Right ventricle myocardium superior (tissue), 1 donor: Measurements from ENCODE around the gene EVA1C. TPM values are rescaled to one million over a fixed set of nuclear protein-coding genes. Genes with fewer than 3 reads are reported as not detected.
"Not testable (repeated sequence)": the region's sequence is repeated elsewhere in the genome, so short reads cannot be mapped to it uniquely, and the experiment has no call there.

Source experiments
- ATAC-seq: fragments of 200-7000 bp; cut with Tn5 transposase; one replicate; pipeline ENCODE4 v1.9.1; 2020; ENCODE audit warnings: mild to moderate bottlenecking; ENCODE audit not compliant: poor library complexity
- DNase-seq: peaks from one replicate; pipeline ENCODE4 v3.0.0-alpha.2; 2020
- intact Hi-C: fragments of 100-400 bp; cut with DNase I; formaldehyde crosslinking; loops from one replicate; pipeline ENCODE4 v1.11.2; 2022
- long read RNA-seq: library from polyadenylated mRNA; unstranded; transcript quantifications from one replicate; pipeline ENCODE4 v2.0.0, GENCODE V29; 2021
- total RNA-seq: library from RNA; stranded (reverse); fragmentation: NEBNext Ultra II Directional; extraction: Animal tissue kit (Norgen Biotek cat#: 25700); gene quantifications from one replicate; pipeline ENCODE4 v1.2.1, GENCODE V29; 2021
- donor health status: DM: no; HTN: yes; CAD: no; lungs with severe emphysema.

The EVA1C gene, protein sequence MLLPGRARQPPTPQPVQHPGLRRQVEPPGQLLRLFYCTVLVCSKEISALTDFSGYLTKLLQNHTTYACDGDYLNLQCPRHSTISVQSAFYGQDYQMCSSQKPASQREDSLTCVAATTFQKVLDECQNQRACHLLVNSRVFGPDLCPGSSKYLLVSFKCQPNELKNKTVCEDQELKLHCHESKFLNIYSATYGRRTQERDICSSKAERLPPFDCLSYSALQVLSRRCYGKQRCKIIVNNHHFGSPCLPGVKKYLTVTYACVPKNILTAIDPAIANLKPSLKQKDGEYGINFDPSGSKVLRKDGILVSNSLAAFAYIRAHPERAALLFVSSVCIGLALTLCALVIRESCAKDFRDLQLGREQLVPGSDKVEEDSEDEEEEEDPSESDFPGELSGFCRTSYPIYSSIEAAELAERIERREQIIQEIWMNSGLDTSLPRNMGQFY
- 12.9 TPM for total RNA-seq
- long read RNA-seq, transcript EVA1C-201 (8 exons, 1,998 nt): major isoform, 12 of 36 reads
- long read RNA-seq, partial matches to known transcripts: 1 of 36 reads
- long read RNA-seq, other reads (novel, unspliced or antisense): 19 of 36 reads

DNA sequence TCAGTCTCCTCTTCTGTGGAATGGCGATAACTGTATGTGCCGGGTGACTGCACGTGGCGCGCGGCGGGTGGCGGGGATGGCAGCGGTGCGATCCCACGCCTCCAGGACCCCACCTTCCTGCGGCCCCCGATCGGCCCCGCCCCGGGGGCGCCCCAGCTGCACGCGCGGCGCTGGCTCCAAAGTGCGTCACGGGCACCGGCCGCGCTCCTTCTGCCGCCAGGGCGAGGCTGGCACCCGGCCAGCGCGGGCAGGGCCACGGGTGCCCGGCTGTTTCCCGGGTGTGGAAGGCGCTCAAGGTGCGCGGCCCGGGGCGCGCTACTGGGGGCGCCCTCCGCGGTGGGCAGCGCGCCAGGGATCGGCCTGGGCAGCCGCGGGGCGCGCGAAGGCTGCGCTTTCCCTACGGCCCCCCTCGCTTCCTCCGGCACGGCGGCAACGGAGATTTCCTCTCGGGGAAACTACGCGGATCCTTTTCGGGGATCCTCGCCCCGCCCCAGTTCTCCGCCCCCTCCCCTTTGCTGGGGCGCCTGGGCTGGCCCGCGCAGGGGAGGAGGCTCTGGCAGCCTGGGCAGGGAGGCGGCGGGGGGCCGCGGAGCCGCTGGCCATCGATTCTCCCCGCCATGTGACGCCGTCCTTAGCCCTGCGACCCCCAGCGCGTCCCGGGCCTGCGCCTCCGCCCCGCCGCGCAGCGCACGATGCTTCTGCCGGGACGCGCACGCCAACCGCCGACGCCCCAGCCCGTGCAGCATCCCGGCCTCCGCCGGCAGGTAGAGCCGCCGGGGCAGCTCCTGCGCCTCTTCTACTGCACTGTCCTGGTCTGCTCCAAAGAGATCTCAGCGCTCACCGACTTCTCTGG, at the start of gene EVA1C:
TSS of gene EVA1C (plus strand) at position 545 of the 853 bp plus-strand sequence. CDS start at position 693, 148 bp downstream.
- ATAC-seq (peak; percentile 77), DNase-seq (peak; percentile 84)
- intact Hi-C loops: no loop called here

DNA sequence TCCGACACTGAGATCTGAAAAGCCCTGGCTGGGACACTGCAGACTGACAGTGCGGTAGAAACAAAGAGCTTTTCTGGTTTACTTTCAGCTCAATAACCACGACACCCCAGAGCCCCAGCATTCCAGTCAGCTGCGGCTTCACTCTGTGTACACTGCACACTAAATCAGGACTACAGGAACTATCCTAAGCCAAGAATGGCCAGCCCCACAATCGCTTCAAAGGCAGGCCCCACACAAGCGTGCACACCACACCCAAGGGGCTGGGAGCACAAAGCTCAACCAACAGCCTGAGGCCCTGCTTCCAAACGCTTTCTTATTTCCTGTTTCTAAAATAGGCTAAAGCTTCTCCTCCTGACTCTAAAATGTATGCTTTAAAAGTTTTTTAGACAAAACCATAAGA, 48.1 kb upstream of the EVA1C start:
- ATAC-seq: peak; percentile 40
- no peak for DNase-seq
- intact Hi-C loops: no loop called here

DNA sequence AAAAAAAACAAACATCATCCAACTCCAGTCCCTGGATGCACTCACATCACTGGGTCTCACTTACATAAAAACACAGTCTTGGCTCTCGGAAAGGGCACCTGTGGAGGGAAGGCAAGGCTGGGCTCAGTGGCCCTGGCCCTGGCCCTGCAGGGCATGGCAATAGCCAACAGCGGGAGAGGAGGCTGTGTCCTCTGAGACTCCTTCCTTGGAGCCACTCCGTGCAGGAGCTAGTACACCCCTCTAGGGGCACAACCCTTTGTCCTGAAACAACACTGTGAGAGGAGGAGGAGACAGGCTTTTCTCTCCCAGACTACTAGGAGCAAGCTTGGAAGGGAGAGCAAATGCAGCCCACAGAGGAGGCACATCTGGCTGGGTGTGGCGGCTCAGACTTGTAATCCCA, 47.7 kb upstream of the EVA1C start:
- DNase-seq (no peak), ATAC-seq (no peak)
- intact Hi-C loops: no loop called here

DNA sequence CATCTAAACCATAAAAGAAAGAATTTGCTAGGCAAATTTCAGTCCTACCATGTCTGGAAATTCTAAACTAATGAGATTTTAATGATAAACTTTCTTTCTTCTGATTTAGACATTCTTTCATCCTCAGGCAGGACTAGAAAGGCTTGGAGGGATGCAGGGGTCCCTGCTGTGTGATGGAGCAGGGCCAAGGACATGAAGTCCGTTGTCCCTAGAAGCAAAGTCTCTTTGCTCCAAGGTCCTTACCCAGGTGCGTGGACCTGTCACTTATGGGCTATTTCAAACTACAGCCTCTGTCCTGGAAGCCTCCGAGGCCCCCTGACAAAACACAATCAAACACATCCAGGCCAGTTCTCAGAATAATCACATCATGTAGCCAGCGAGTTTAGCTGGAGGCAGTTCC, 46.3 kb upstream of the EVA1C start:
- intact Hi-C loops: no loop called here
- ATAC-seq: no peak
- no peak for DNase-seq

DNA sequence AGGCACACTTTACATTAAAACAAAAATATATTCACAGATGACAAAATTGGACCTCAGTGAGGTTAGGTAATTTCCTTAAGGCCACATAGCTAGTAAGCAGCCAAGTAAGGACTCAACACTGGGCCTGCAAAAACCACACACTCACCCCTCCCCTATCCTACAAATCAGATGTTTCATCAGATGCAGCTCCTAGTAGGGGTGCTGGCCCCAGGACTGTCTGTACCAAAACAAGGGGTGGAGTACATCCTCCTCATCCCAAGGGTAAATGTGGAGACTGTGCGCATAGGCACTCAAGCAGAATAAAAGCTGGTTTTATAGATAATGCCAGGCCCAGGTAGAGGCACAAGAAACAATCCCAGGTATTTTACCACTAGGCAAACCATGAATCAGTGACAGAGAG, 45.3 kb upstream of the EVA1C start:
- ATAC-seq: no peak
- intact Hi-C loops: no loop called here
- no peak for DNase-seq

DNA sequence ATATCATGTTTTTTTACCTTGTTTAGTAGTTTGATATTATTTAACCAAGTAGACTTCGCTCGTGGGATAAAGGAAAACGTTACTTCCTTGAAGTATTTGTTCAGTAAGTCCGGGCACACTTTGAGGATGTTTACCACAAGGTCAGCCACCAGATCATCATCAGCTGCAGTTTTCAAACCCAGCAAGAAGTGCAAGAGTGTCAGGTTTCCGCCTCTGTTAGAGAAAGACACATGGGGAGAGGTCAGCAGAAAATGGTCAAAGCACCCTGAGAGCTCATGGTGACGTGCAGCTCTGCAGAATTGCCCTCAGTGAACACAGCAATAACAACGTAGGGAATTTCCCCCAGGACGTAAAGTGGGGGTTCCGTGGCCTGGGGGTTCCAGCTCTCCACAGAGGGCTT, 44.1 kb upstream of the EVA1C start:
- DNase-seq: no peak
- ATAC-seq: no peak
- intact Hi-C loops: no loop called here

DNA sequence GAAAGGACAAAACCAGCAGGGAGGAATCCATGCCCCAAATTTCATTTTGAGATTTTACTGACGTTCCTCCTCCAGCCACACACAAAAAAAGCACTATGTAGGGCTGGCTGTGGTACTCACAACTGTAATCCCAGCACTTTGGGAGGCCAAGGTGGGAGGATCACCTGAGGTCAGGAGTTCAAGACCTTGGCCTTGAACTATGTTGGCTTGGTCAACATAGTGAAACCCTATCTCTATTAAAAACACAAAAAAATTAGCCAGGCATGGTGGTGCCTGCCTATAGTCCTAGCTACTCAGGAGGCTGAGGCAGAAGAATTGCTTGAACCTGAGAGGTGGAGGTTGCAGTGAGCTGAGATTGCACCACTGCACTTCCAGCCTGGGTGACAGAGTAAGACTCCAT, 43.5 kb upstream of the EVA1C start:
- ATAC-seq, DNase-seq, intact Hi-C loops: not testable (repeated sequence)

DNA sequence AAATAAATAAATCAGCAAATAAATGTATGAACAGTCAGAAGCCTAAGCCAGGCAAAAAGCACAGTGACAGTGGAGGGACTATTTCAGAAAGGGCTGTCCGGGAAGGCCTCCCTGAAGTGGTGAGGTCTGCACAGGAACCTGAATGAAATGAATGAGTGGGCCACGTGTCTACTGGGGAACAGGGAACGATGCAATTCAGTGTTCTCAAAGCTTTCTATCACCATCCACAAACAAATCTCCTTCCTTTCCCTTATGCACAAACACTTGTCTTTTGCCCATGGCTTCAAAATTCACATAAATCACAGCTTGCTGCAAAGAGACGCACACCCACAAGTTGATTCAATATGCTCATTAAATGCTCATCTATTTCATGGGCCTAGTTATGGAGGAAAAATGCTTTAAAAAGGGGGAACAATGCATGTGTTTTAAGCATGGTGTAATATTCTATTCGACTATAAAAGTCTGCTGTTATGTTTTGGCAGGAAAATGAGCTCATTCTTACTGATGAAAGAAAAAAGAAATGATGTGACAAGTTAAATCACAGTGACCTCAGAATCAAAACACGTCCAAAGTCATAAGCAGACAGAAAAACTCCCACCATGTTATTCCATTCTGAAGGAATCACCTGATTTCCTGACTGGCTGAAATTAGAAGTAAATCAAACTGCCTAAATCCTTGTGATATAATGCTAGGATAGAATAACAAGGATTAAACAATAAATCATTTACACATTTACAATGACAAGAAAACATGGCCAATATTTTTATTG, 41.3 kb upstream of the EVA1C start:
- DNase-seq (no peak), ATAC-seq (no peak)
- intact Hi-C loops: no loop called here

DNA sequence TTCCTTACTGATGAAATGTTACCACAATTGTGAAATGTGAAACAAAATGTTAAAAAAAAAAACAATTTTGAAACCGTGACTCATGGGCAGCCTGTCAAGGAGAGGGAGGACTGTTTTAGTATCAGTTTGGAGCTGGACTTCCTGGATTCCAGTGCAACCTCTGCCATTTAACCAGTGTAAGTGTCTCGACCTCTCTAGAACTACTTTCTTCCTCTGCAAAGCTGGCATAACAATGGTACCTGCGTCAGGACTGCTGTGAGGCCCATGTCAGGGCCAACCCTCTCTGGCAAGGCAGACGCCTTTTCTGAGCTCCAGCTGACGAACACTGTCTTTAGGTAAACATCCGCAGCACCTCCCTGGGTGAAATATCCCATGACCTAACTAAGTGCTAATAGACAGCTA, 40.6 kb upstream of the EVA1C start:
- DNase-seq: no peak
- peak; percentile 46 for ATAC-seq
- intact Hi-C loops: no loop called here

DNA sequence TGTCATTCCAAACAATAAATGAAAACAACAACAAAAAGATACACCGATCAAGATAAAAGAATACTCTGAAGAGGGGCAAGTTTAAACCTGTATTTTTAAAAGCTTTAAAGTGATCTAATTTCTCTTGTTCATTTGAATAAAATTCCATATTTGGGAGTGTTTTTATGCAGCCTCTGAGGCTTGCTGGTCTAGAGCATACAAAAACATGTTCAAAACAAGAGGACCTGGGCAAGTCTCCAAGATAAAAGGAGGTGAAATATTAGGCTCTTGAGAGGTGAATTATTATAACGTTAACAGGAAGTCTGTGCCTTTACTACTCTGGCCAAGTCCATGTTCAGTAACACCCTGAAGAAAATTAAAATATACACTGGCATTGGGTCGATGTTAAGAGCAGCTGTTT, 39.8 kb upstream of the EVA1C start:
- intact Hi-C loops: no loop called here
- peak; percentile 72 for ATAC-seq
- DNase-seq: no peak

DNA sequence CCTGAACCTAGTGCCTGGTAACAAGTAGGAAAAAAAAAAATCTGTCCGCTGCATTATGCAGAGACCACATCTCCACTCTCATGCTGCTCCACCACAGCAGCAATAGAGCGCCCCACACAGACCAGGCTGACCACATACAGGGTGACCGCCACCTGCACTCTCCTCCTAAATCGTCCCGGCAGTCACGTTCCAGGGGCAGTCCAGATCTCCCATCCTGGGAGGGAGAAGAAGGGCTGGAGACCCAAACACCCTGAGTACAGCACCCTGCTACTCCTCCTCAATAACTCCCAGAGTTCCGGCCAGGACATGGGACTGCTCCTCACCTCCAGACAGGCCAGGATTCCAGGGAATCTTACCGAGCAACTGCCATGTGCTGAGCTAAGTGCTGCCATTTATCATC, 35.0 kb upstream of the EVA1C start:
- ATAC-seq (no peak), DNase-seq (no peak)
- intact Hi-C loops: no loop called here

DNA sequence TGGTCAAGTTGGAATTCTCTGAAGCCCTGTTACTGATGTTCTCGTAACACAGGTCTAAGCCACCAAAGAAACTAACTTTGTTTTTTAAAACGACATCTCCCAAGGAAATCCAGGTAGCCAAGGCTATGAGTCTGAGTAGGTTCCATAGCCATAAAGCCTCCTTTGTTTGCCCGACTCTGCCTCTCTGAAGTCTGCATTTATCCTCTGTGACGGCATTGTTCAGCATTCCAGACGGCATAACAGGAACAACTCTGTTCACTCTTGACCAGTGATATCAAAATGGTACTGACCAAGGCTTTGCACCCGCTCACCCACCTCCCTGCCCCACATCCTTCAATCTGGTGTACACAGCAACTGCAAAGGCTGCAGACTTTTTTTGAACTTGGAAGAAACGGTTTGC, 34.5 kb upstream of the EVA1C start:
- no peak for DNase-seq
- no peak for ATAC-seq
- intact Hi-C loops: no loop called here

DNA sequence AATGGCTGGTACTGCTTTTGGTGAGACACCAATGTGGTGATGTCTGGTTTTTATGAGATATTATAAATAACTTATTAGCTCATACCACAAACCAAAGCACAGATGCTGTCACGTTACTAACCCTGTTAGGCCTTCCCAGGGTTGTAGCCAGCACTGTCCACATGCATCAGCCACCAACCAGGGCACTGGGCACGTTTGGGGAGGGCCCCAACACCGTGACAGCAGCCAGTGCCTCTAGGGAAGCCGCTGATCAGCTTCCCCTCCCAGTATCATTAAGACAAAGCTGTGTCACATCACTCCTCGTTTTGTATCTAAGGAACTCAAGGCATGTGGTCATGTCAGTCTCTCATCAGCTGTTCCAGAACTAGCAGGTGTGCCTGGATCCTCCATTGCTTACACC, 33.5 kb upstream of the EVA1C start:
- ATAC-seq: peak; percentile 71
- intact Hi-C loops: no loop called here
- no peak for DNase-seq

DNA sequence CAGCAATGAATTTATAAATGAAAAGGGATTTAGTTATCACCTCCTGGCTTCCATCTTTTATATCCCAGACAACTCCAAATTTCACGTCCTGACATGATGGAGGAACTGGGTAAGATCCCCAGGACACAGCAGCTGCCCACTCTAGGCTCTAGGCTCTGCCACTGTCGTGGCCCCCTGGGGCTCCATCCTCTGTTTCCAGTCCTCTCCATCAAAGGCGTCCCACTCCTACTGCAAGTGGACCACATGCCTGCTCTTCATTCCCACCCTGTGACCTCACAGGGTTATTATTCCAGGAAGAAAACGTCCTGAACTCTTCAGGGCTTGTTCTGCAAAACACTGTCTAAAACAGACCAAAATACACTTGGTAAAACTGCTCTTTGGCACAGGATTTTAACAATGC, 31.6 kb upstream of the EVA1C start:
- no peak for DNase-seq
- intact Hi-C loops: no loop called here
- ATAC-seq: no peak

DNA sequence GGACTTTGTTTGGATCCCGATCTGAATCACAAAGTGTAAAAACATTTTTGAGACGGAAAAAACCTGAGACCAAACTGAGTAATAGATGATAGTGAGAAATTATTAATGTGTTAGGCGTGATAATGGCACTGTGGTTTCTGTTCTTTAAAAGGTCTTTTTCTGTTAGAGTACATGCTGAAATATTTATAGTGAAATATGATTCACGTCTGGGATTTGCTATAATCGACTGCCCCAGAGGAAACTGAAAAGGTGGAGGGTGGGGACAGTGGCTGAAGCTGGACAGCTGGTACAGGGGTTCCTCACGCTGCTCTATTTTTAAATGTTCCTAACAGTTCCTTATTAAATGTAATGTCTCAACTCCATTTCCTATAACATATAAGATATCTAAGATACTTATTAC, 30.9 kb upstream of the EVA1C start:
- DNase-seq (no peak), ATAC-seq (no peak)
- intact Hi-C loops: no loop called here

DNA sequence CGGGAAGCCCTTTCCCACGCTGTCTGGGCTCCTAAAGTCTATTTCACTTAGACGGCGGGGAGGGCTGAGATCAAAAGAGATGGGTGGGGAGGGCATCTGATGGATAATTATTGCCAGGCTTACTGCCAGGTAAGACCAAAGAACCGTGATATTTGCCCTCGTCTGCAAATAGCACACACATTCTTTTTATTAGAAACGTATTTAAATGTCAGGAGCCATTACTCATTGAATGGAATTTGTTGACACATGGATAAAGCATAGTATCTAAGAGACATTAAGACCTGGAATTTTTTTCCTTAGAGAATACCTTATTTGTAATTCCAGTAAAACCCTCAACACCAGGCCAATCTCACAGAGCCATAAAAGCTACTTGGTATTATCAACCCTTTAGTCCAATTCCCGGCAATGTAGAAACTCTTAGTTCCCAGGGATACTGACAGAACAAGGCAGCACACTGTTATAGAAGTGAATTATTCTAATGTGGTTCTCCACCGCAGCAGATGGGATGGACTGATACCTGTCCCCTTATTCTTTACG, 30.3 kb upstream of the EVA1C start:
- ATAC-seq (no peak), DNase-seq (no peak)
- intact Hi-C loops: no loop called here

DNA sequence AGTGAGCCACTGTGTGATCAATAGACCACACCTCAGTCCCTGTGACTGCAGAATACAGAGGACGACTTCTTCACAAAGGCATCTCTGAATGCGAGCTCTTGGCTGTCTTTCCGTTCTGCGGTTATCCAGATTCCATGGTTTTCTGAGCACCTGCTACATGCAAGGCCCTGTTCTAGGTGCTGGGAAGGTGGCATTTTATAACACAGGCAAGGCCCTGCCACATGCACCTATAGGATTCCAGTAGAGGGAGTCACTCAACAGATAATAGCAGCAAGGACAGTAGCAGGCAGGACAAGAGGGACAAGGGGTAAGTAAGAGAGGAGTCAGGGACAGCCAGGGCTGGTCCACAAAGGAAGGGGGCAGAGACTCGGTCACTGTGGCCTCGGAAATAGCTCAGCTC, 28.7 kb upstream of the EVA1C start:
- no peak for ATAC-seq
- DNase-seq: no peak
- intact Hi-C loops: no loop called here

DNA sequence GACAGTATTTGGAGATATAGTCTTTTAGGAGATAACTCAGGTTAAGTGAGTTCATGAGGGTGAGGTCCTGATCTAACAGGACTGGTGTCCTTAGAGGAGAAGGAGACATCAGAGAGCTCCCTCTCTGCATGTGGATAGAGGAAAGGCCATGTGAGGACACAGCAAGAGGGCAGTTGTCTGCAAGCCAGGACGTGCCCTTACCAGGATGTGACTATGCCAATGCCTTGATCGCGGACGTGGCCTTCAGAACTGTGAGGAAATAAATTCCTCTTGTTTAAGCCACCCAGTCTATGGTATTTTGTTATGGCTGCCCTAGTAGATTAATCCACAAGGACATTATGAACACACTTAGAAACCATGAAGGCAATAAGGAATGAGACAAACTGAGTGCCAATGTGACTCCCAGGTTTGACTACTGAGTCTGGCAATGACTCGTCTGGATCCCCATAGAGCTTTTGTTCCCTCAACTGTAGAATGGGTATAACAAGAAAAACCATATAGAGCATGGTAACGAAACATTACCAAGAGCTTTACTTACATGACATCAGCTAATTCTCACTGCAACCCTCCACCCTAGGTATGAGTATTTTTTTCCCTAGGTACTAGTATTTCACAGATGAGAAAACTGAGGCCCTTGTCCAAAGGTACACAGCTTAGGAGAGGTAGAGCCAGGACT, 26.2 kb upstream of the EVA1C start:
- ATAC-seq (peak; percentile 86), DNase-seq (peak; percentile 68)
- intact Hi-C loops: no loop called here
